ENCODE data around the gene TOP1.

DNA sequence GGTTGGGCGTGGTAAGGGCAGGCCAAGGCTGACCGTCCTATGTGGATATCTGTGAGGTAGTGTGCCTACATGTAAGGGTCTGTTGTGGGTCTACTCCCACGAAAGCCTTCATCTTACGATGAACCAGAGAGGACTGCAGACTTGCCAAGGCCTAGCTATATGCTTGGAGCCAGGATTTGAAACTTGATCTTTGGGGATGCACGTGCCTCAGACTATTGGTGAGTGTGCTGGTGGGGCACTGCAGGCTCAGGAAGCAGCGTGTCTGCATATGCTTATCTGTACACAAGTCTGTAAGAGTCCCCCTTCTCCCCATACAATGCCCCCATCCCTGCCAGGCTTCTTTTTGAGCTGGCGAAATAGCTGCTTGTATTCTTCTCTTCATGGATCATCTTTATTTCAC, 126.6 kb downstream of the TOP1 start:
- no peak for TF ChIP-seq CTCF (IDR thresholded peaks at IDR 0.05)
- no peak for TF ChIP-seq ZBTB21 (CRISPR knock-in tag; IDR thresholded peaks at IDR 0.05; ENCODE audit: borderline replicate concordance)
- no peak for TF ChIP-seq ZNF232 (CRISPR knock-in tag; IDR thresholded peaks at IDR 0.05)
- TF ChIP-seq, protein P1, sequence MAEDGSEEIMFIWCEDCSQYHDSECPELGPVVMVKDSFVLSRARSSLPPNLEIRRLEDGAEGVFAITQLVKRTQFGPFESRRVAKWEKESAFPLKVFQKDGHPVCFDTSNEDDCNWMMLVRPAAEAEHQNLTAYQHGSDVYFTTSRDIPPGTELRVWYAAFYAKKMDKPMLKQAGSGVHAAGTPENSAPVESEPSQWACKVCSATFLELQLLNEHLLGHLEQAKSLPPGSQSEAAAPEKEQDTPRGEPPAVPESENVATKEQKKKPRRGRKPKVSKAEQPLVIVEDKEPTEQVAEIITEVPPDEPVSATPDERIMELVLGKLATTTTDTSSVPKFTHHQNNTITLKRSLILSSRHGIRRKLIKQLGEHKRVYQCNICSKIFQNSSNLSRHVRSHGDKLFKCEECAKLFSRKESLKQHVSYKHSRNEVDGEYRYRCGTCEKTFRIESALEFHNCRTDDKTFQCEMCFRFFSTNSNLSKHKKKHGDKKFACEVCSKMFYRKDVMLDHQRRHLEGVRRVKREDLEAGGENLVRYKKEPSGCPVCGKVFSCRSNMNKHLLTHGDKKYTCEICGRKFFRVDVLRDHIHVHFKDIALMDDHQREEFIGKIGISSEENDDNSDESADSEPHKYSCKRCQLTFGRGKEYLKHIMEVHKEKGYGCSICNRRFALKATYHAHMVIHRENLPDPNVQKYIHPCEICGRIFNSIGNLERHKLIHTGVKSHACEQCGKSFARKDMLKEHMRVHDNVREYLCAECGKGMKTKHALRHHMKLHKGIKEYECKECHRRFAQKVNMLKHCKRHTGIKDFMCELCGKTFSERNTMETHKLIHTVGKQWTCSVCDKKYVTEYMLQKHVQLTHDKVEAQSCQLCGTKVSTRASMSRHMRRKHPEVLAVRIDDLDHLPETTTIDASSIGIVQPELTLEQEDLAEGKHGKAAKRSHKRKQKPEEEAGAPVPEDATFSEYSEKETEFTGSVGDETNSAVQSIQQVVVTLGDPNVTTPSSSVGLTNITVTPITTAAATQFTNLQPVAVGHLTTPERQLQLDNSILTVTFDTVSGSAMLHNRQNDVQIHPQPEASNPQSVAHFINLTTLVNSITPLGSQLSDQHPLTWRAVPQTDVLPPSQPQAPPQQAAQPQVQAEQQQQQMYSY (CRISPR knock-in tag; IDR thresholded peaks at IDR 0.05), result no peak
- TF ChIP-seq NR3C1 (CRISPR knock-in tag; conservative IDR thresholded peaks at IDR 0.05; ENCODE audit: low read depth), result no peak
- no peak for TF ChIP-seq ZNF317 (CRISPR knock-in tag; IDR thresholded peaks at IDR 0.05; ENCODE audit: borderline replicate concordance, low read depth)
- TF ChIP-seq HMGXB4 (CRISPR knock-in tag; IDR thresholded peaks at IDR 0.05), result no peak
- TF ChIP-seq SMAD4 (CRISPR knock-in tag; IDR thresholded peaks at IDR 0.05), result no peak

All from WTC11 (cell line).